ES-I3 (cell line): ENCODE measurements around the gene ANXA4.
"Not testable (repeated sequence)": the region's sequence is repeated elsewhere in the genome, so short reads cannot be mapped to it uniquely, and the experiment has no call there.

Source experiments
- H3K36me3 ChIP-seq: 2 replicates; pipeline ENCODE4 v1.6.1; 2013; ENCODE audit warnings: mild to moderate bottlenecking, low read length, control low read depth, moderate library complexity; ENCODE audit not compliant: insufficient read depth
- H3K4me1 ChIP-seq: 2 replicates; pipeline ENCODE4 v1.6.1; 2013; ENCODE audit warnings: mild to moderate bottlenecking, control low read depth, low read length; ENCODE audit not compliant: insufficient read depth
- H3K9ac ChIP-seq: 2 replicates; pipeline ENCODE4 v1.6.1; 2013; ENCODE audit warnings: low read depth, mild to moderate bottlenecking, low read length, moderate library complexity
- H3K9me3 ChIP-seq: 2 replicates; pipeline ENCODE4 v1.6.1; 2013; ENCODE audit warnings: mild to moderate bottlenecking, low read length, moderate library complexity; ENCODE audit not compliant: control insufficient read depth, insufficient read depth

Gene ANXA4

DNA sequence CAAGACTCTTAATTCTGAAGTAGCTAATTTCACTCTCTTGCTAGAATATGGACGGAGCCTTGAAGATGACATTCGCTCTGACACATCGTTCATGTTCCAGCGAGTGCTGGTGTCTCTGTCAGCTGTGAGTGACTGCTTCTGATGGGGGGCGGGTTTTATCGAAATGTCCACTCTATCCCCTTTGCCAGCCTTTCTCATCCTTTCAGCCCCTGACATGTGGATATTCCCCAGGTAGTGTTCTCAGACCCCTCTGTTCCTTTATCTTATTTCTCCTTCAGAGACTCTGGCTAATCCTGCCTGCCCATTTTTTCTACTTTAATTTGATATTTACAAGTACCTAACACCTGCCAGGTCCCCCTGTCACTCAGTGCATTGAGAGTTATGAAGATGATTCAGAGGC, 68.6 kb downstream of the ANXA4 start:
- Histone ChIP-seq H3K9me3 (no peaks in the 10 kb centered on the region), H3K4me1 (0 out of 2 replicates have a peak, but pooled peaks cover under 1% of the 10 kb centered on the region), H3K9ac (no peak overlapping the region), H3K36me3 (peaks cover 5% of the 10 kb centered on the region; the same call in 1 of the 2 replicates)

DNA sequence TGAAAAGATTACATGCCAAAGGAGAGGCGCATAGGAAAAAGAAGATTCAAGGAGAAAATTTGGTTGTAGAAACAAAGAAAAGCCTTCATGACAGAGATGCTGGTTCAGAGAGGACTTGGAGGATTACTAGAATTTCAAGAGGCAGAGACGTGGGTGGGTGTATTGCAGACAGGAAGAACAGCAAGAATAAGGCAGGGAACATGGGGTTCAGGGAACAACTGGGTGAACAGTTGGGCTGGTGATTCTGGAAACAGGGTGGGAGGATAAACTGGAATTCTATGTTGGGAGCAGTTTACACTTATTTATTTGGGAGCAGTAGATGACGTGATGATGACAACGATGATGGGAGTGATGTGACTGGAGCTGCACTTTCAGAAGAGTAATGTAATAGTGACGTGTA, 69.1 kb downstream of the ANXA4 start:
- peaks cover 3% of the 10 kb centered on the region; the same call in 1 of the 2 replicates for H3K4me1 ChIP-seq
- no peak overlapping the region for H3K9ac ChIP-seq
- peaks cover 5% of the 10 kb centered on the region; the same call in 1 of the 2 replicates for H3K36me3 ChIP-seq
- no peaks in the 10 kb centered on the region for H3K9me3 ChIP-seq

DNA sequence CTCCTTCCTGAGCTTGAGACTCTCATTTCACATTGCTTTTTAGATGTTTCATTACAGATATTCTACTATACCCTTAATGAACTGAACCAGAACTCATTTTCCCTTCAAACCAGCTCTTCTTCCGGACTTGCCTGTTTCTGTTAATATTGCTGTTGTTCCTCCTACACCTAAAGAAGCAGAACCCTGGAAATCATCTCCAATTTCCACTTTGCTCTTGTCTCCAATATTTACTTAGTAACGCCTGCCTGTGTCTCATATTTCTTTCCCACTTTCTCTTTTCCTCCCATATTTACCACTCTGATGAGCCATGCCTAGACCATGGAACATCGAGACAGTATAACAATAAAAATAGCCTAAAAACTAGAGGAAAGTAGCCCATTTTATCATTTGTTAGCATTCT, 69.7 kb downstream of the ANXA4 start:
- peaks cover 5% of the 10 kb centered on the region; the same call in 1 of the 2 replicates for H3K36me3 ChIP-seq
- no peaks in the 10 kb centered on the region for H3K9me3 ChIP-seq
- H3K4me1 ChIP-seq, result peaks cover 3% of the 10 kb centered on the region; the same call in 1 of the 2 replicates
- H3K9ac ChIP-seq, result no peak overlapping the region

- Histone ChIP-seq H3K9ac (no peak overlapping the region), H3K9me3 (no peaks in the 10 kb centered on the region), H3K36me3 (peaks cover 5% of the 10 kb centered on the region; the same call in 1 of the 2 replicates), H3K4me1 (peaks cover 3% of the 10 kb centered on the region; the same call in 1 of the 2 replicates)
Measured at GRCh38 chr2:69815717-69816116, 73.8 kb downstream of the ANXA4 start.

DNA sequence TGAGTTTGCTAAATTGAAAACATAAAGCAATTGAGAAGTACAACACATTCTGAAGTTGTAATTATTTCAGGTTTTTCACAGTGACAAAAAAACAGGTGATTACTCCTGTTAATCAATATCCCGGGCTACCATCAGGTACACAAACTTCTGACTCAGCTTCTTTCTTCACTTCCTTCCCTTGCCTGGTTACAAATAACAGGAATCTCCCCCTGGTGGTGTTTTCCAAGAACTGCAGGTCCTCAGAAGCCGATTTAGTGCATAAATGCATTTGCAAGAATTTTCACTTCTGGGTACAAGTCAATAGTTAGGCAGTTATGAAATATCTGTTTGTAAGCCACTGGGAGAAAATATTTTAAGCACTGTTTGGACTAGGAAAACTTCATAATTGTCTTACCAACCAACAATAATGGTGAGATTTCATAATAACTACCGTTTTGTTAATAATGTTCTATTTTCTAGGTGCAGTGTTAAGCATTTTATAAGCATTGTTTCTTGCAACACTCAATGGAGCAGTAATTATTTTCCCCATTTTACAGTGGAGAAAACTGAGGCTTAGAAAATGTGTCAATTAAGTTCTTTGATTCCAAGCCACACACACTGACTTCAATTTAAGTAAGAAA, 75.1 kb downstream of the ANXA4 start:
- peaks cover 3% of the 10 kb centered on the region; the same call in 1 of the 2 replicates for H3K4me1 ChIP-seq
- no peaks in the 10 kb centered on the region for H3K36me3 ChIP-seq
- H3K9ac ChIP-seq, result no peak overlapping the region
- H3K9me3 ChIP-seq, result no peaks in the 10 kb centered on the region

DNA sequence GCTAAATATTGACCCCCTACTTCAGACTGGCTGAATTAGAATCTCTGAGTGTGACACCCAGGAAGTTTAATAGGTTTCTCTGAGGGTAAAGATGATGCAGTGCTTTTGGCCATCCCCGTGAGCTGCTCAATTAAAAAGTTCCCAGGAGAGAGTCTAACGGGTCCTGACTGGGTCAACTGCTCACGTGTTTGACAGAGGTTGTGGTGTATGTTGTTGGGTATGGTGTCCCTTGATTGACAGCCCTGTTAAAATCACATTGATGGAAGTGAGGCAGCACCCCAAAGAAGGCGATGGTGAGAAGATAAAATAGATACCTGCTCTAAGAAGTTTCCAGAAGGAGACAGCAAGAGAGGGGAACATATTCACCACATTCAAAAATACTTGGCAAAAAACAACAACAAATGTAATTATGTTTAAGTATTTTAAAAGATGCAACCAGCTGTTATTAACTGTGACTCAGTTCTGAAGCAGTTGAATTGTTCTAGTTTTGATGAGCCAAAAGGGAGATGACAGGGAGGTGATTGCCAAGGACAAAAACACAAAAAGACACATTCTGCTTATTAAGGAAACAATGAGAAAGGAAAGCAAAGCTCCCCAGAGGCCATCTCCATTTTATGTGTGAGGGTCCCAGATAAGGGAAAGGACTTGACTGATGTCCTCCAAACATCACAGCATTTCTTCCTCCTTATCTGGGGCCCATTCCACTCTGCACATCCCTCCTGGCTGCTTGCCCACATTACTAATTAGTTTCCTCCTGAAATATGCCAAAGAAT, 76.0 kb downstream of the ANXA4 start:
- no peaks in the 10 kb centered on the region for H3K36me3 ChIP-seq
- peaks cover 3% of the 10 kb centered on the region; the same call in 1 of the 2 replicates for H3K4me1 ChIP-seq
- no peaks in the 10 kb centered on the region for H3K9me3 ChIP-seq
- H3K9ac ChIP-seq, result no peak overlapping the region

DNA sequence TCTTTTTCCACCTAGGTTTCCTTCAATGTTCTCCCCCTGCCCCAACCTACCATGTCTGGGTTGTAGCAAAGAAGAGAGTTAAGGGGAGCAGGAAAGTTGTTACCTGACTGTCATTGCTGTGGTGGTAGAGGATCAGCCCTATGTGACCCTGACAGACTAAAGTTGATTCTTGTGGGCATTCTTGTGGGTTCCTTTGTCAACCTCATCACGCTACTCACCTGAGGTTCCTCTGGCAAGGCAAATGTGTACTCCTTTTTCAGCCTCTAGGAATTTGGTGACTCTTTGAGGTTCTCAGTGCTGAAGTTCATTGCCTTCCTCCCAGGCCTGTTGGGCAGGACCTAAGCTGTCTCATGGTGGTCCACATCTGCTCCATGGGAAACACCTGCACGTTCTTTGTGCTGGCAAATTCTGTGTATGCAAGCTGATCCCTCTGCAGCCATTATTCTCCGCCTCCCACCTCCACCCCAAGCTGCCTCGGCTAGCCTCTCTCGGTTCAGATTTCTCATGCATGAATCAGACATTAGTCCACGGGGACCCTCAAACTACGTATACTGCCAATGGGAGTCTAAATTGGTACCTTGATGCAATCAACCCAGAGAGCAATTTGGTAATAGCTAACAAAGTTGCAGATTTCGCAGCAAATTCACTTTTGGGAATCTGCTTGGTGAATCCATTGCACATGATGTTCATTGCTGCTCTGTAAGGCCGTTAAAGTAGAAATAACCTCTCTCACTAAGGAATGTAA, 86.0 kb downstream of the ANXA4 start:
- H3K9ac ChIP-seq, result no peak overlapping the region
- H3K36me3 ChIP-seq, result no peaks in the 10 kb centered on the region
- peaks cover 7% of the 10 kb centered on the region; the same call in 1 of the 2 replicates for H3K4me1 ChIP-seq
- H3K9me3 ChIP-seq, result no peaks in the 10 kb centered on the region

DNA sequence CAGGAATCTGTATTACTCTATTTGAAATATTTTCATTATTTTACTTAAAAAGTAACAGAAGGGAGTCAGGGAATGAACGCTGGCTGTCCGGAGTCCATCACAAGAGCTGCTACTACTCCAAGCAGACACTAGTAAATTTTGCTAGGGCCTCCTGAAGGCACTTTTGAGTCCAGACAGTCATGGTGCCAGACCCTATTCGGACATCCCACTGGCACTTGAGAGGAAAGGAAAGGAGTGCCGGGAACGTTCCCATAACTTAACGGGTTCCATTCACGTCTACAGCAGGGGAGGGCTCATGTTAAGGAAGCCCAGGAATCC, 87.0 kb downstream of the ANXA4 start:
- peaks cover 7% of the 10 kb centered on the region; the same call in 1 of the 2 replicates for H3K4me1 ChIP-seq
- H3K9me3 ChIP-seq, result no peaks in the 10 kb centered on the region
- no peaks in the 10 kb centered on the region for H3K36me3 ChIP-seq
- peak overlapping the region; percentile 78 for H3K9ac ChIP-seq

DNA sequence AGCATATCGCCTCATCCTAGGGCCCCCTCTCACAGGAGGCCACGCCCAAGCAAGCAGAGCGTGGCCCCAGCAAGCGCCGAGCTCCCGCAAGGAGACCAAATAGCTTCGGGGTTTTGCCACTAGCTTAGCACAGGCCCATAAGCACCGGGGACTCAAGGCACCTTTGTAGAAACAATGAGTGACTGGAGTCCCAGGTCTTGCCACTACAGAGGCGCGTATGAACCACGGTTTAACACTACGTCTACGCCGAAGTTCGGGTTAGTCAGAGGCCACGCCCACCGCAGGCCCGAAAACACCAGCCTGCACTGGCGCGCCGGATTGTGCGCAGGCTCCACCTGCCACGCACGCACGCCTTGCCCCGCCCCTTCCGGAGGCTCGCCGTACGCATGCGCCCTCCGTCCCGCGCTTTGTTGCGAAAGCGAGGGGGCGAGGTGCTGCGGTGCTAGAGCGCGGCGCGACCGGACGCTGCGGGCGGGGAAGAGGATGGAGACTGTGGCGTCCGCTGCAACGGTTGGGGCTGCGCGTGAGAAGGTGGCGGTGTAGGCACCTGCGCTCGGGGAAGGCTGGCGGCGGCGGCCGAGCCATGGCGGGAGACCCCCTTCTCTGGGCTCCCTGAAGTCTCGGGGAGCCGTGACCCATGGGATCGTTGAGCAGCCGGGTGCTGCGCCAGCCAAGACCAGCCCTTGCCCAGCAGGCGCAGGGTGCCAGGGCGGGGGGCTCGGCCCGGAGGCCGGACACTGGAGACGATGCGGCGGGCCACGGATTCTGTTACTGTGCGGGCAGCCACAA, 87.5 kb downstream of the ANXA4 start, which contains the start of gene GMCL1:
TSS of gene GMCL1 (plus strand) at position 405 of the 789 bp plus-strand sequence. CDS start at position 638, 233 bp downstream.
- Histone ChIP-seq H3K9ac (peak within 1 kb of the TSS; percentile 78), H3K36me3 (no peaks in the 10 kb centered on the region), H3K4me1 (peaks cover 7% of the 10 kb centered on the region; the same call in 1 of the 2 replicates), H3K9me3 (no peaks in the 10 kb centered on the region)

- Histone ChIP-seq H3K9me3 (no peaks in the 10 kb centered on the region), H3K4me1 (peaks cover 7% of the 10 kb centered on the region; the same call in 1 of the 2 replicates), H3K9ac (peak overlapping the region; percentile 78), H3K36me3 (no peaks in the 10 kb centered on the region)
Measured at GRCh38 chr2:69830045-69830905, 88.3 kb downstream of the ANXA4 start.

DNA sequence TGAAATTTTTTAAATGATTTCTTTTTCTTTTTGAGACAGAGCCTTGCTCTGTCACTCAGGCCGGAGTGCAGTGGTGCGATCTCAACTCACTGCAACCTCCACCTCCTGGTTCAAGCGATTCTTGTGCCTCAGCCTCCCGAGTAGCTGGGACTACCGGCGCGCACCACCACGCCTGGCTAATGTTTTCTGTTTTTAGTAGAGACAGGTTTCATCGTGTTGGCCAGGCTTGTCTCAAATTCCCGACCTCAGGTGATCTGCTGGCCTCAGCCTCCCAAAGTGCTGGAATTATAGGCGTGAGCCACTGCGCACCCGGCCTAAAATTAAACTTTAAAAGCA, 88.9 kb downstream of the ANXA4 start:
- H3K36me3 ChIP-seq, H3K4me1 ChIP-seq, H3K9me3 ChIP-seq: not testable (repeated sequence)
- H3K9ac ChIP-seq, result peak overlapping the region; percentile 78; the same call in 1 of the 2 replicates

- H3K4me1 ChIP-seq, result peaks cover 7% of the 10 kb centered on the region; the same call in 1 of the 2 replicates
- H3K36me3 ChIP-seq, result peaks cover 2% of the 10 kb centered on the region; the same call in 1 of the 2 replicates
- H3K9me3 ChIP-seq, result no peaks in the 10 kb centered on the region
- no peak overlapping the region for H3K9ac ChIP-seq
Measured at GRCh38 chr2:69831354-69831905, 89.5 kb downstream of the ANXA4 start.

GRCh38 chr2:69833752-69834151, 91.8 kb downstream of the ANXA4 start:
- Histone ChIP-seq H3K4me1 (no peaks in the 10 kb centered on the region), H3K9me3 (no peaks in the 10 kb centered on the region), H3K36me3 (peaks cover 2% of the 10 kb centered on the region; the same call in 1 of the 2 replicates), H3K9ac (no peak overlapping the region)
